Uterus (tissue), 2 donors: ENCODE measurements around the gene UGT1A7.
"Not testable (repeated sequence)": the region's sequence is repeated elsewhere in the genome, so short reads cannot be mapped to it uniquely, and the experiment has no call there.

Source experiments
- CTCF ChIP-seq, 4 experiments: fragments of 200-600 bp in 2 of 4; fragments of 450-650 bp in 2 of 4; sonication (generic) in 2 of 4; IDR thresholded peaks; one replicate each; pipeline ENCODE4 v1.5.1; 2016 to 2019; ENCODE audit warnings: antibody characterized with exemption in 4 of 4, mild to moderate bottlenecking in 2 of 4, moderate library complexity in 1 of 4
- POLR2A ChIP-seq, 2 donors: fragments of 450-650 bp; IDR thresholded peaks; one replicate each; pipeline ENCODE4 v1.6.1; 2016; ENCODE audit warnings: antibody characterized with exemption in 2 of 2, mild to moderate bottlenecking in 1 of 2, moderate library complexity in 1 of 2

DNA sequence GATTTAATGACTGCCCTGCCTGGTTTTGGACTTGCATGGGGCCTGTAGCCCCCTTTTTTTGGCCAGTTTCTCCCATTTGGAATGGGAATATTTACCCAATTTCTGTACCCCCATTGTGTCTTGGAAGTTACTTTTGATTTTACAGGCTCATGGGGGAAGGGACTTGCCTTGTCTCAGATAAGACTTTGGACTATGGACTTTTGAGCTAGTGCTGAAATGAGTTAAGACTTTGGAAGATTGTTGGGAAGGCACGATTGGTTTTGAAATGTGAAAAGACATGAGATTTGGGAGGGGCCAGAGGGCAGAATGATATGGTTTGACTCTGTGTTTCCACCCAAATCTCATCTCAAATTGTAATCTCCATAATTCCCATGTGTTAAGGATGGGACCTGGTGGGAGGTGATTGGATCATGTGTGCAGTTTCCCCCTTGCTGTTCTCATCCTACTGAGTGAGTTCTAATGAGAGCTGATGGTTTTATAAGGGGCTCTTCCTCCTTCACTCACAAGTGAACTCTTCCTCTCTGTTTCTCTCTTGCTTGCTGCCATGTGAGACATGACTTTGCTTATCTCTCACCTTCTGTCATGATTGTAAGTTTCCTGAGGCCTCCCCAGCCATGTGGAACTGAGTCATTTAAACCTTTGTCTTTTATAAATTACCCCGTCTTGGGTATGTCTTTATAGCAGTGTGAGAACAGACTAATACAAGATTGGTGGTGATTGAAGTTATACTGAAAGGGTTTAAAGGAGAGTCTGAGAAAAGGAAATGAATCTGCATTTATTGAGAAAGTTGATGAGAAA, 69.7 kb downstream of the UGT1A7 start:
- not testable (repeated sequence) for TF ChIP-seq CTCF, POLR2A (IDR thresholded peaks at IDR 0.05)
